HG02623 (cell line): ENCODE results near the gene AFAP1L2.

Experiments used
- ATAC-seq: cut with Tn5 transposase; IDR thresholded peaks from one replicate; pipeline ENCODE4 v1.9.1; 2021; ENCODE audit warnings: moderate library complexity; ENCODE audit not compliant: unreplicated experiment

Gene AFAP1L2

GRCh38 chr10:114246679-114247305 is 157.5 kb downstream of the AFAP1L2 start:
- no peak for ATAC-seq

- ATAC-seq = no peak
Observed at GRCh38 chr10:114245121-114245791, 159.0 kb downstream of the AFAP1L2 start.
